NCI-H69 (cell line): ENCODE measurements around the gene PEF1.

Source experiments
- DNase-seq: peaks from one replicate; lab custom pipeline; 2025; lab: John Stamatoyannopoulos, UW

Gene PEF1

DNA sequence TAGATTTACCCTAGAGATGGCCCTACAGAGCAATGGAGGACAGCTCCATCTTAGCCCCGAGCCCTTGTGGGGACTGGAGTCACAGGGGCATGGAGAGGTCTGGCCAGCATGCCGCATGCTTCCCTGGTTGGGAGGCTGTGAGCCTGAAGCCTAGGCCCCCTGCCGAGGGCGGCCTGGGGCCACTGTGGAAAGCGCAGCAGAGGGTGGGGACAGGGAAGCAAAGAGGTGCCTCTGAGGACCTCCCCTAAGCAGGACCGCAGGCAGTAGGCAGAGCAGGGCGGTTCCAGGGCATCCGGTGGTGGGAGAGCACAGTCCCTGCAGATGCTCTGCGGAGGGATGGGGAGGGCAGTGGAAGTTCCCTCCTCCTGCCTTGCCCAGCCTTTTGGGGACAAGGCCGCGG, 26.5 kb upstream of the PEF1 start:
- DNase-seq = no peak

DNA sequence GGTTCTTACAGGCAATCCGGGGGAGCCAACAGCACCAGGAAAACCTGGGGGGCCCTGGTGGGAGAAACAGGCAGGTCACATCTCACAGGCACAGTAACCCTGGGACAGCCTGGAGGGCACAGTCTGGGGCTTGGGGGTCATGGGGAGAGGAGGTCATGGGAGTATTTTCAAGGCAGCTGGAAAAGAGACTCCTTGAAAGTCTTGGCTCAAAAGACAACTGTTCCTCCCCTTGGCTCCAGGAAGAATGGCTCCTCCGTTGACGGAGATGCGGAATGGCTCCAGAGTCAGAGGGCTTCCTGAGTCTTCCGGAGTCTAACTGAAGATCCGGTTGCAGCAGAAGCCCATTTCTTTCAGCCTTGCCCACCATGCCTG, 25.9 kb upstream of the PEF1 start:
- peak; percentile 7 for DNase-seq

DNA sequence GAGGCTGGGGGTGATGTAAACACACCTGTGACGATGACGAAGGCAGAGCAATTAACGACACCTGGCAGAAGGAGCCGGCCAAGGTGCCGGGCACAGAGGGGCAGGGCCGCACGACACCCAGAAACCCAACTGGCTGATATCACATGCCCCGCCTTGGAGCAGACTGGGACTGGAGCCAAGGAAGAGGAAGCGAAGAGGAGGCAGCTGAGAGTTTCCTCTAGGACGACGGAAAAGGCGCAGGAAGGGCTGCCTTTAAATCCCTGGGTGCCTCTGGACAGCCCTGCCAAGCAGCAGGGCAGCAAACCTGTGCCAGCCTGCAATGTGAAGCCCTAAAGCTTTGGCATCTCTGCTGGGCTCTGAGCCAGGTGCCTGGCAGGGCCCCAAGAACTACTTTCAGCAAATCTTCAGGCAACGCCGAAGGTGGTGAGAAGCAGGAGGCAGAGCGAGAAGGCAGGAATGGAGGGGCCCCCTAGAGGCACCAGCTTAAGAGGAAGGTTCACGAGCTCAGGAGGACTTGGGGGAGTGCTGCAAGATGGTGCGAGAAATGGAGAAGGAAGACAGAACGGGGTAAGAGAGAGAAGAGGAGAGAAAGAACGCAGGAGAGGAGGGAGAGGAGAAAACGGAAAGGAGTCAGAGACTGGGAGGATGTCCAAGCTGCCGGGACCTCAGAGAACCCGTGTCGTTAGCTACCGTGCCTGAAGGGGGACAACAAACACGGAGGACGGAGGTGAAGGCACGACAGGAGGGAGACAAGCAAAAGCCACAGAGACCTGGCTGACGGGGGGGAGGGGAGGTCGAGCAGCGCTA, 25.3 kb upstream of the PEF1 start:
- peak; percentile 97 for DNase-seq

DNA sequence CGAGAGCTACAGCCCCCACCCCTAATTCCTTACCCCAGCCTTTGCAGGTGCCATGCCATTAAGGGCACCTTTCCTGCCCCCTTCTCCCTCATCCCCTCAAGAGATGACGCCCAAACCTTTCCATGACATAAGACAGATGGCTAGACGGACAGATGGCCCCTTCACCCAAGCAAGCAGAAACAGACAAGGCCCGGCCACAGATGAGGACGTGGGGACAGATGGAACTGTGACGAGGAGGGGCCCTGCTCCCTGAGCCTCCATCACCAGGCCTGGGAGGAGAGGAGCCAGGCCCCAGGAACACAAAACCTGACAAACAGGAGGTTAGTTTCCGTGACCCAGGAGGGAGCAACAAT, 24.7 kb upstream of the PEF1 start:
- no peak for DNase-seq

DNA sequence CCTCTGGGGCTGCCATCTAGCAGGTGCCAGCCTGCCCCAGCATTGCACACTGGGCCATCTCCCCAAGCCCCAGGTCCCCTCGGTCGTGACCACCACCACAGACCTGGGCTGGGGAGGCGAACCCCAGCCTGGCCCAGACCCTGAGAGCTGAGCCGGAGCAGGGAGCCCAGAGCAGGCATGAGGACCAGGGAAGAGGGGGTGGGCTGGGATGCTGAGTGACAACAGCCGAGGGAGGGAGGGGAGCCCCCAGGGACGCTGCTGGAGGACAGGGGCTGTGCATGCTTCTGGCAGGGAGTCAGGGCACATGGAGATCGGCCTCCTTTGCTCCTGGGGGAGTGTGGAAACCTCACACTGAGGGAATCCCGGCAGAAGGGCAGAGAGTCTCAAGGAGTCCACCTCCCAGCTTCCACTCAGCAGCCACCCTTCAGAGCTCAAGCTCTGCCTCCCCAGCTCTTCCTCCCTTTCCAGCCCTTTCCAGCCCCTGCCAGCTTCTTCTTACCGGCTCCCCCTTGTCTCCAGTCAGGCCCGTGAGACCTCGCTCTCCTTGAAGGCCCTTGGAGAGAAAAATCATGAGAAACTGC, 23.7 kb upstream of the PEF1 start:
- DNase-seq = peak; percentile 13

DNA sequence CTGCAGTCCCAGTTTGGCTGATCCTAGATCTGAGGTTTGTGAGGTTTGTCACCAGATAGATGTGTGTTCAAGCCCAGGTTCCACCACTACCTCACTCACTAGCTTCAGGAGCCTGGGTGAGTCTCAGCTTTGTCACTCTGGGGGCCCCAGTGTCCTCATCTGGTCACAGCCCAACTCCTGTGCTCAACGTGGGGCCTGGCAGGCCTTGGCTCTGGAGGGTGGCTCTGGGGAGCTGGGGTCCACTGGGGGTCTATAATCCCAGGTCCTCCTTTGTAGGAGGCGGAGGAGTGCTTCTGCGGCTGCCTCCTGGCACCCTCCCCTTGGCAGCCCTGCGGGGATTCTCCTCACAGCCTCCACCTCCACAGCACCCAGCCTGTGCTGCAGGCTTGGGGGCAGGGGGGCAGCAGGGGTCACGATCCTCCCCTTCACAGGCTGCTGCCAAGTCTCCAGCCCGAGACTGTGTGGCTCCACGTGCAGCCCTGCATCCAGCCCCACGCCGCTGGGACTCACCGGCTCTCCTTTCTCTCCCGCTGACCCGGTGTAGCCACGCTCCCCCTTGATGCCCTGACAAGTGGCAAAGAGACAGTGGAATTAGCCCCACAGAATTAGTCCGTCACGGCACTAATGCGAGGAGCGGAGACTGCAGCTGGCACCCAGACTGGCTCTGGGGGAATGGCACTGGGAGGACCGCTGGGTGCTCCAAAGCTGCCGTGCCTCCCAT, 22.5 kb upstream of the PEF1 start:
- DNase-seq = peak; percentile 30

DNA sequence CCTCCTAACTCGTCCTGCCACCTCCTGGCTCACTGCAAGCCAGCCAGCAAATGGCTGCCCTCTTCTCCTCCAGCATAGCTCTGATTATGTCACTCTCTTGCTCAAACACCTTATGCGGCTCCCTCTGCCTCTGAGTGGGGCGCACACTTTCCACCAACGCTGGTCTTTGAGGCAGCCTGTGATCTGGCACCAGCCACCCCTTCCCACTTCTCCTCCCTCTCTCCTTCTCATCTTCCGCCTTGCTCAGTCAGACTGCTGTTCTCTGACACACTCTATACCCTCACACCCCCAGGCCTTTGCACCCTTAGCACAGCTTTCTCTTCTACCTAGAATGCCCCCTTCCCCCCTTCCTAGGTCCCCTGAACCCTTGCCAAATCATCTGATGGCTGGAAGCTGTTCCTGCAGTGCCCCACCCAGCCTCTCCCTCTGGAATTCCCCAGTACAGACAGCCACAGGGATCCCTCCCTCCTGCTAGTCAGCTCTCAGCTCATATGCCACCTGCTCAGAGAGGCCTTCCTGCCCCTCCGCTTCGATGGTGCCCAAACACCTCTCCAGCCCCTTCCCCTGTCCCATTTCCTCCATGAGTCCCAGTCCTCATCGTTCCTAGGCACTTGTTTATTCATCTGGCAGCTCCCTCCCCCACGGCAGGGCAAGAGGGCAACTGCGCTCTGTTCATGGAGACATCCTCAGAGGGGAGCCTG, 21.7 kb upstream of the PEF1 start:
- DNase-seq = peak; percentile 91

DNA sequence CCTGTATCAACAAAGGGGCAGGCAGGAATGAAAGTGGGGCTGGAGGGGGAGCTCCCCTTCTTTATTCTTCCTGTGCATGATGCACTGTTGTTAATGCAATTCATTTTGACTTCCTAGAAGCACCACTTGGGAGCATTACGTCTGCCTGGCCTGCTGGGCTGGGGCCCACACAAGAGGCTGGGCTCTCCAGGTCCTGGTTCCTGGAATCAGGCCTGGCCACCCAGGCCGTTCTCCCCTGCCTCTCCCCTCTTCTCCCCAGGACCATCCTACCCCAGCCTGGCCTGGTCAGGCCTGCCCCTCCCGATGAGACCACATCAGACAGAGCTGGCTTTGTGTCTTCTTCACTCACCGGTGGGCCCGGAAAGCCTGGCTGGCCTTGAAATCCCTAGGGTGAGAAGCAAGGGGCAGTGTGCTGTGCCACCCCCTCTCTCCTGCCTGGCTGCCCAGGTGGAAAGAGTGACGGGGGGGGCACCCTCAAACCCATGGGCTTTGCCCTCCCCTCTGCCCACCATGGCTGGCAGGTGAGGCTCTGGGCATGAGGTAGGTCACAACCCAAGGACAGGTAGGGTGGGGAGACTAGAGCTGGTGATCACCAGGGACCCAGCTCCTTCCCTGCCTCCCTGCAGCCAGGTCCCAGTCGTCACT, 20.7 kb upstream of the PEF1 start:
- no peak for DNase-seq

DNA sequence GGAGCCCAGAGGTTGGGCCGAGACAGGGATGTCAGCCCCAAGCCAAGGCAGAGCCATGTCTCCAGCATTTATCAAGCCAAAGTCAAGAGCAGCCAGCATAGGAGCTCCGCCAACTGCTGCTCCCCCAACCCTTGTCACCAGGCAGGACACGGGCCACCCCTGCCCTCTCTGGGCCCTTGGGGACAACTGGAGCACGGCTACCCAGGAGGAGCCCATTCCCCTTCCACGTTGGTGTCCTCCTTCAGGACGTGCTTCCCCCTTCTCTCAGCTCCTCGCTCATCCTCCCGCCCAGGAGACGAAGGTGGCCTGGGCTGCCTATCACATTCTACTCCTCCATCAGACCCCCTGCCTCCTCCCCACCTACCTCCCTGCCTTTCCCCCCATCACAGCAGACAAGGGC, 19.9 kb upstream of the PEF1 start:
- DNase-seq = no peak

DNA sequence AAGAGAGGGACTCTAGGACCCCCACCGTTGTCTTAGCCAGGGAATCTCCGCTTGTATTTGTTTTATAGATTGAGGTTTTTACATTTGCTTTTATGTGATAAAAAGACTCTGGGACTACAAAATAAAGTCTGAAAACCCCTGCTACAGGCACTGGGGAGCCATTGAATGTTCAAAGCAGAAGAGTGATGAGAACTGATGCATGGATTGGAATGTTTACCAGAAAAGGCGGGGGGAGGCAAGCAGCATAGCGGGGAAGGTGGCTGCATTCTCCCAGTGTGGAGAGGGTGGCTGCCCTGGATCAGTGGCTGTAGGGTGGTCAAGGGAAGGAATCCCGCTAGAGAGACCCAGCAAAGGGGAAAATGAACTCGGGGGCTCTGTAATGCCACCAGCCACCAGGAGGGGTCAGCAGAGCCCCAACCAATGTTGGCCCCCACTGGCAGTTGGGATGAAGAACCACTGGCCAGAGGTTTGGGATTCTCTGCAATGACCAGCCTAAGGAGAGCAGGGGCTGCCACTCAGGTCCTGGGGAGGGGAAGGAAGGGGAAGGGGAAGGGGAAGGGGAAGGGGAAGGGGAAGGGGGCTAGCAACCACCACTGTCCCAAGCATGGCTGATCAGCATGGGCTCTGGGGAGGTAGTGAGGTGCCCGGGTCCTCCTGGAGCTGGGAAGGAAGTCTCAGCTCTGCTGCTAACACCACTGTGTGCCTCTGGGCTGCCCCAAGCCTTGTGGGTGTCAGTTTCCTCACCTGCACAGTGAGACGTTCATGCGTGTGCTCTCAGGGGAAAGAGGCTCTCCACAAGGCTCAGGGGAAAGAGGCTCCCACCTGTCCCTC, 19.2 kb upstream of the PEF1 start:
- peak; percentile 44 for DNase-seq

DNA sequence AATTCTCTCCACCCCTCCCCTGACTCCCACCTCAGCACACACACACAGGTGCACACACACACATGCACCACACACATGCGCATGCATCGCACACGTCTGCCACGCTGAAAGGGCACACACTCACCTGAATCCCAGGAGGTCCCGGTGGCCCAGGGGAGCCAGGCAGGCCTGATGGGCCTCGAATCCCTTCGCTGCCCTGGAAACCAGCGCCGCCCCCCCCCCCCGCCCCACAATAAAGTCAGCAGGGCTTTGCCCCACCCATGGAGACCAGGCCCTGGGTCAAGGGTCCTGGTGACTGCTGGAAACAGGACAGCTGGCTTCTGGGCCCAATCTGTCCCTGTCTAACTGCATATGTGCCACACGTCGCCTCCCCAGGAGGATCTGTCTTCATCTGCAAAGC, 17.8 kb upstream of the PEF1 start:
- DNase-seq = no peak

DNA sequence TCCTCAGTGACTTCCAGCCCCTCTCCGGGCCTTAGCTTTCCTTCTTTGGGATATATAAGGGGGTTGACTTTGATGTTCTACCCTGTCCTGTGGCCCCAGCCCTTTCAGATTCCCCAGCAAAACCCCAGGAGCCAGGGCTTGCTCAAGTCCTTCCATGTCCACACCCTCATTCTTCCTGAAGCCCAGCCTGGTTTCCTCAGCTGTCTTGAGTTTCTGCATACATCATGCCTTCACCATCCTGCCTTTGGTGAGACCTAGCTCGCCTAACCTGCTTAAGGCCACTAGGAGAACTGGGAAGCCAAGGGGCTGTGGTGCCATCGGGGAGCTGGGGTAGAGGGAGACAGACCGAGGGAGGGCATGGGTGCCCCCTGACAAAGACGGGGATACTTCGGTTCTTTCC, 17.2 kb upstream of the PEF1 start:
- DNase-seq = no peak

DNA sequence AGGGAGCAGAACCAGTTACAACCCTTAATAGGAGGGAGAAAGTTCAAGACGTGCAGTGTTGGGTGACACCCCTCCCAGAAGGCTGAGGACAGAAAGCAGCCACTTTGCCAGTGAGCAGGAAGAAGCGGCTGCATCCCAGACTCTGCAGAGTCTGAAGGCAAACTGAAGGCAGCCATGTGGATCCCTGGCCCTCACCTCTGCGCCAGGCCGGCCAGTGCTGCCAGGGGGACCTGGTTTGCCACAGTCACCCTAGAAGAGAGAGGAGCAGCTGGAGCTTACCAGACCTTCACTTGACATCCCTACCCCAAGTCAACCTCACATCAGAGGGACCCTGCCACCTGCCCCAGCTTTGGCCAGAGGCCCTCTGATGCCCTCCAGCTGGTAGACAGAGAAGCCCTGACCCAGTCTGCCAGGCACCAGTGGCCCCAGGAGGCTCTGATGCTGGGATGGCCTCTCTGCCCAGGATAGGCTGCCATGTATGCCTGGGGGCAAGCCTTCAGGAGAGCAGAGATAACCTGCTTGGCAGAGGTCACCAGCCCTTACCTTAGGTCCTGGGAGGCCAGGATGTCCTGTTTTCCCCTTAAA, 16.3 kb upstream of the PEF1 start:
- DNase-seq = no peak

DNA sequence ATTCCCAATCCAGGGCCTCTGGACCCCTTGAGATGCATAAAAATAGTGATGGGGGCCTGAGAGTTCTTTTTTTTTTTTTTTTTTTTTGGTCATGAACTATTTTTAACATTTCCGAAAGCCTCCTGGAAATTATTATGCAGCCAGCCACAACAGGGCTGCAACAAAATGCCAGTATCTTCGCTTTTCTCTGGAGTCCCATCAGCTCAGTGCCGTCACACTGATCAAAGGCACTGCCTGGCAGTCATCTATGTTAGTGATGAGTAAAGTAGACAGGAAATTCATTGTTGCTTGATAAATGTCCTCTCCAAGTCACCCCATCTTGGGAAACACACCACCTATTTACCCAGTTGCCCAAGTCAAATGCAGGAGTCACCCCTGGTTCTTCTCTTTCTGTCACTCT, 15.2 kb upstream of the PEF1 start:
- DNase-seq = no peak

DNA sequence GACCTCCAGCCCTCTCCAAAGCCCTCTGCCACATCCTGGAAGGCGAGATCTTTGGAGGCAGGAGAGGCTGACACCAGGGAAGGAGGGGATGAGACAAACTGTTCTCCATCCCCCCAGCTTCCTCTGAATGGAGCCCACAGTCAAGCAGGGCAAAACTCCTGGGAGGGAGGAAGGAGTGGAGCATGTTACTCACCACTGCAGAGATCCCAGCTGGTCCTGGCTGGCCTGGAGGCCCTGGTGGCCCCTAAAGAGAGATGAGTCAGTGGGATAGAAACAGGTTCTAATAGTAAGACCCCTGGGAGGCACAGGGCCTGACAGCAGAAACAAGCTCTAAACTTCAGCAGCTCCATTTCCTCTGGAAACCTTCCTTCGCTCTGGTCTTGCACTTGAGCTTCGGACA, 14.0 kb upstream of the PEF1 start:
- no peak for DNase-seq

DNA sequence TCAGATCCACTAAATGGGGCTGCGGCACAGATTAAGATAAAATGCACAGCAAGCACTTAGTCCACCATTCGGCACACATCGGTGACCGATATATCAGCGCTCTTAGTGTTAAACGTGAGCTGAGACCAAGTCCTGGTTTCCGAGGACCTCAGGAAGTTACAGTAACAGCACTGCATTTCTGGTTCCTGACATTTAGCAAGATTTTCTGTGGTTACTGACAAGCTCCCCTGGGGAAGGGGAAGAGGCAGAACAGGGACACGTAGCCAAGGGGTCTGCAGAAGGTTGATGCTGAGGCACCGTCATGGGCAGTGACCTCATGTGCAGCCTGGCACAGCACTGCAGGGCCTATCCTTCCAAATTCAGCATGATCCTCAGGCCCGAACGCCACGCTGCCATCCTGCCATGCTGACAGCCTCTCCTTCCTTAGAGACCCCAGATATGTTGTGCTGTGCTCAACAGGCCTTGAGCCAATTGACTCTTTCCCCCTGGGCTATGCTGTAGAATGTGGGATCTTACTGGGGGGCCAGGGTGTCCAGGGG, 13.4 kb upstream of the PEF1 start:
- DNase-seq = no peak

DNA sequence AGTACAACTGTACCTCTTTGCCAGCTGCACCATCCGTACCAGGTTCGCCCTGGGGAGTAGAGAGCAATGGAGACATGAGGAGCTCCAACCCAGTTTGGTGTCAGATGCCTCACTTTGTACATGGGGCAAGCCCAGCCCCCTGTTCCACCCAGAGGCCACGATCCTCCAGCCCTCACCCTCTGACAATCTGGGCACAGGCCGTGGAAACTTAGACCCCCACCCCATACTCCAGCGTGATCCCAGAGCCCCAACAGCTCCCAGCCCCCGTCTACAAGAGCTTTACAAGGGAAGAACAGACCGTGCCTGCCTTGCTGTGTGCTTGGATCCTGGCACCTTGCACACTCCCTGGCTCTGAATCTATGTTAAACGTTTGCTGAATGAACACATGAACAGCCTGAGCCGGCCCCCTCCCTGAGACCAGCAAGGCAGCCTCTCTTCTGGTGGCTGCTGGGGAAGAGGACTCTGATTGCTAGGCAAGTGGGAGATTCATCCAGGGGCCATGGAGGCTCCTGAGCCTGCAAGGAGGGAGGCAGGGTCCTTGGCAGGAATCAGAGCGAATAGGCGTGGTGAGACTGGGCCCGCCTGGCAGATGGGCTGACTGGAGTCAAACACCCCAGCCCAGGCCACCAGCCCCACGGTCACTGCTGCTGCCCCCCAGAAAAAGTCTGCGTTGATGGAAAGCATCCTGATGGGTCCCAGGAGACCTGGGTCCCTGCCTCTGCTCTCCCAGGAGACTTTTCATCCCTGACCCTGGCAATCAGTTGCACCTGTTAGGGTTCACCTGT, 12.5 kb upstream of the PEF1 start:
- no peak for DNase-seq

DNA sequence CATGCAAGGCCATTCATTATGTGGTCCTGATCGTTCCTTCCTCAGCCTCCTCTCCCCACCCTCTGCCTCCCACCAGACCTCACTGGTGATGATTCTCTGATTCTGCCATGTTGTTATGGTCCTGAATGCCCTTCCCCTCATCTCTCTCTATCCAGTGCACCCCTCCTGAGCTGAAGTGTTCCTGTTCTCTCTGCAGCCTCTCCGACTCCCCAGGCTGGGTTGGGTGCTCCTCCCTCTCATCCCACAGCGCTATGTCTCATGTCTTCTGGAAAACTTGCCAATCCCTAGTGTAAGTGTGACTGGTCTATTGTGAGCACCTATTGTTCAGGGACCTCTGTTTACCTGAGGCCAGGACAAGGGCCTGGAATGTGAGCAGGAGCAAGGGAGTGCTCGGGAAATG, 11.1 kb upstream of the PEF1 start:
- DNase-seq = no peak

DNA sequence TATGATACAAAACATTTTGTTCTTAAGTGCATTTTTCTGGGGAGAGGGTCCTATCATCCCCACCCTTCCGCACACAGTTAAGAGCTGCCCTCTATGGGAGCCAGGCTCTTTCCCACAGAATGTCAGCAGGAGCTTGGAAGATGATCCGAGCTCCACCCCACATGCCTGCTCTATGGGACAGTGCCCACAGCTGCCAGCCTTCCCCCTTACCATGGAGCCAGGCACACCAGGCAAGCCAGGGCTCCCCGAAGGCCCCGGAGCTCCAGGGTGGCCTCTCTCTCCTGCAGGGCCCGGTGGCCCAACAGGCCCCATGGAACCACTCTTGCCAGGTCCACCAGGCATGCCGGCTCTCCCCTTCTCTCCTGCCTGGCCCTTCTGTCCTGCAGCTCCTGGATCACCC, 10.4 kb upstream of the PEF1 start:
- DNase-seq = no peak

DNA sequence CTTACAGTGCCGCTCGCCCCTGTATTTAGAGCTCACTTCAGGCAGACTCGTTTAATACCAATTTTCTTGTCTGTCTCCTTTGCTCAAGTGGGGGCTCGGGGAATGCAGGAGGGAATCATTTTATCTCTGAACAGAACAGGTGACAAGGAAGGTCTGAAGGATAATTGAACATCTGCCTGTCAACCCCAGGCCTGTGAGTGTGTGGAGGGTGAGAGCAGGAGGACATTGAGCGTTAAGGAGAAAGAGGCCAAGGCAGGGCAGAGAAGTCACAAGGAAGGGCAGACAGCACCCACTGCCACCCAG, 9.7 kb upstream of the PEF1 start:
- DNase-seq = no peak
